HCT116 (cell line): Measurements from ENCODE around the gene ADGRG6. TPM values are rescaled to one million over a fixed set of nuclear protein-coding genes. Genes with fewer than 3 reads are reported as not detected.

Source experiments
- ATAC-seq: fragments of 200-7000 bp; cut with Tn5 transposase; 2 replicates; pipeline ENCODE4 v1.9.1; 2020; ENCODE audit warnings: mild to moderate bottlenecking, moderate library complexity
- BruUV-seq: library from RNA; stranded (reverse); fragments of 400-500 nt; replicated peaks from 2 replicates; lab custom pipeline; 2021; lab: Mats Ljungman, UMichigan
- CTCF ChIA-PET: fragments of 300-600 bp; sonication (Branson Sonifier 250); formaldehyde crosslinking; loops from one replicate; lab custom pipeline; 2021; ENCODE audit warnings: antibody characterized with exemption; lab: Charles Lee
- POLR2A ChIA-PET: fragments of 300-600, 350-600 bp; sonication (Branson Sonifier 250); formaldehyde crosslinking; loops from one replicate; lab custom pipeline; 2021; ENCODE audit warnings: antibody characterized with exemption; lab: Charles Lee
- RAD21 ChIA-PET, 2 experiments: fragments of 300-600 bp; sonication (Branson Sonifier 250); formaldehyde crosslinking; loops; one replicate each; lab custom pipeline; 2023; ENCODE audit warnings: low total read pairs in 2 of 2; ENCODE audit not compliant: uncharacterized antibody in 2 of 2, unreplicated experiment in 2 of 2, low non-redundant PET in 1 of 2; lab: Charles Lee
- DNase-seq: peaks from one replicate; pipeline ENCODE4 v3.0.0-alpha.2; 2010; ENCODE audit warnings: low read depth, low spot score
- H2AFZ ChIP-seq: fragments of 200-600 bp; shearing (Covaris generic), sonication (generic); 2 replicates; pipeline ENCODE4 v1.6.1; 2017; ENCODE audit warnings: low read depth, mixed run types, mixed read lengths, antibody characterized with exemption, low read length; ENCODE audit not compliant: poor library complexity, severe bottlenecking
- H3K27ac ChIP-seq: 2 replicates; pipeline ENCODE4 v1.5.1; 2012; ENCODE audit warnings: low read depth, low read length
- H3K27me3 ChIP-seq: fragments of 200-600 bp; sonication (generic); 2 replicates; pipeline ENCODE4 v1.6.1; 2016; ENCODE audit warnings: mixed run types, low read length, mixed read lengths; ENCODE audit not compliant: insufficient read depth
- H3K36me3 ChIP-seq, 2 experiments: fragments of 200-500 bp in 1 of 2; fragments of 200-600 bp in 1 of 2; sonication (Bioruptor generic) in 1 of 2; sonication (generic) in 1 of 2; 2 replicates each; pipeline versions ENCODE4 v1.5.1 to v1.6.1; 2014 to 2016; ENCODE audit warnings: low read length in 2 of 2, inconsistent platforms in 1 of 2, mixed read lengths in 1 of 2, mixed run types in 1 of 2; ENCODE audit not compliant: insufficient read depth in 2 of 2, control insufficient read depth in 1 of 2
- H3K4me1 ChIP-seq, 2 experiments: fragments of 200-600 bp in 1 of 2; sonication (generic) in 1 of 2; 2 replicates each; pipeline versions ENCODE4 v1.5.1 to v1.6.1; 2012 to 2017; ENCODE audit warnings: low read length in 2 of 2, inconsistent platforms in 1 of 2, mild to moderate bottlenecking in 1 of 2, mixed read lengths in 1 of 2, mixed run types in 1 of 2, moderate library complexity in 1 of 2; ENCODE audit not compliant: insufficient read depth in 2 of 2, control insufficient read depth in 1 of 2
- H3K4me2 ChIP-seq: fragments of 200-600 bp; sonication (generic); 2 replicates; pipeline ENCODE4 v1.6.1; 2017; ENCODE audit warnings: mixed run types, low read length, mixed read lengths
- H3K4me3 ChIP-seq, 2 experiments: fragments of 200-600 bp in 1 of 2; sonication (generic) in 1 of 2; replicated peaks in 1 of 2; 2 replicates each; pipeline ENCODE4 v1.5.1; 2011 to 2016; ENCODE audit warnings: low read length in 2 of 2, control low read depth in 1 of 2, low read depth in 1 of 2, mild to moderate bottlenecking in 1 of 2, mixed read lengths in 1 of 2, mixed run types in 1 of 2
- H3K79me2 ChIP-seq: fragments of 200-600 bp; sonication (generic); 2 replicates; pipeline ENCODE4 v1.6.1; 2017; ENCODE audit warnings: mild to moderate bottlenecking, mixed run types, low read length, moderate library complexity, mixed read lengths; ENCODE audit not compliant: insufficient read depth
- H3K9ac ChIP-seq: fragments of 200-600 bp; sonication (generic); 2 replicates; pipeline ENCODE4 v1.6.1; 2016; ENCODE audit warnings: low read length, mixed read lengths
- H3K9me2 ChIP-seq: fragments of 200-600 bp; sonication (generic), shearing (Covaris generic); 2 replicates; pipeline ENCODE4 v1.6.1; 2017; ENCODE audit warnings: mixed run types, mild to moderate bottlenecking, moderate library complexity; ENCODE audit not compliant: insufficient read depth
- H3K9me3 ChIP-seq, 2 experiments: fragments of 200-500 bp in 1 of 2; fragments of 200-600 bp in 1 of 2; sonication (Bioruptor generic) in 1 of 2; sonication (generic) in 1 of 2; 2 replicates each; pipeline ENCODE4 v1.6.1; 2014 to 2017; ENCODE audit warnings: low read length in 2 of 2, mixed read lengths in 2 of 2, inconsistent platforms in 1 of 2, low read depth in 1 of 2, mild to moderate bottlenecking in 1 of 2, mixed run types in 1 of 2, moderate library complexity in 1 of 2; ENCODE audit not compliant: control insufficient read depth in 1 of 2, insufficient read depth in 1 of 2
- H4K20me1 ChIP-seq: fragments of 200-600 bp; sonication (generic), shearing (Covaris generic); 2 replicates; pipeline ENCODE4 v1.6.1; 2017; ENCODE audit warnings: mixed run types, mild to moderate bottlenecking, moderate library complexity; ENCODE audit not compliant: insufficient read depth
- CBX3 ChIP-seq: IDR thresholded peaks from 2 replicates; pipeline ENCODE4 v1.6.1; 2012; ENCODE audit warnings: low read depth
- CEBPB ChIP-seq: IDR thresholded peaks from 2 replicates; pipeline ENCODE4 v1.6.1; 2012; ENCODE audit warnings: low read depth
- FOSL1 ChIP-seq: IDR thresholded peaks from 2 replicates; pipeline ENCODE4 v1.6.1; 2012; ENCODE audit warnings: low read depth
- JUND ChIP-seq: IDR thresholded peaks from 2 replicates; pipeline ENCODE4 v1.6.1; 2012
- POLR2A ChIP-seq: IDR thresholded peaks from 2 replicates; pipeline ENCODE4 v1.7.0; 2011; ENCODE audit warnings: borderline replicate concordance; ENCODE audit not compliant: insufficient read depth, insufficient read length; ENCODE audit errors: extremely low read depth
- REST ChIP-seq: IDR thresholded peaks from 2 replicates; pipeline ENCODE4 v1.6.1; 2012; ENCODE audit warnings: low read depth
- SIN3A ChIP-seq: IDR thresholded peaks from 2 replicates; pipeline ENCODE4 v1.6.1; 2012; ENCODE audit warnings: low read depth
- YY1 ChIP-seq: IDR thresholded peaks from 2 replicates; pipeline ENCODE4 v1.6.1; 2011; ENCODE audit warnings: low read length, low read depth, moderate library complexity, mild to moderate bottlenecking; ENCODE audit not compliant: insufficient replicate concordance; ENCODE audit errors: extremely low read depth
- intact Hi-C: fragments of 100-400 bp; cut with micrococcal nuclease; formaldehyde crosslinking; loops from 2 replicates; pipeline ENCODE4 v1.10.0; 2022
- total RNA-seq: library from RNA; stranded (reverse); gene quantifications from one replicate; pipeline ENCODE4 v1.2.1, GENCODE V29; 2021; ENCODE audit not compliant: unreplicated experiment
- TF ChIP-seq, protein P1 (sequence below): IDR thresholded peaks from 2 replicates; pipeline ENCODE4 v1.6.1; 2012

The ADGRG6 gene
- total RNA-seq, 1 experiment from 2014 or later: 67.9 TPM

GRCh38 chr6:142300758-142301650, 803 bp upstream of the ADGRG6 start:
- TF ChIP-seq POLR2A (no peak), CBX3 (no peak; the same call in 1 of the 2 replicates), JUND (peak; percentile 33; the same call in 1 of the 2 replicates), FOSL1 (no peak), REST (no peak), YY1 (no peak), CEBPB (no peak), SIN3A (peak; percentile 69)
- TF ChIP-seq, protein P1, sequence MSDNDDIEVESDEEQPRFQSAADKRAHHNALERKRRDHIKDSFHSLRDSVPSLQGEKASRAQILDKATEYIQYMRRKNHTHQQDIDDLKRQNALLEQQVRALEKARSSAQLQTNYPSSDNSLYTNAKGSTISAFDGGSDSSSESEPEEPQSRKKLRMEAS: peak; percentile 74
- TSS peak; percentile 75 for BruUV-seq
- ChIA-PET RAD21 (no interaction called here), POLR2A (interaction anchor here (1.5 kb wide), 1 partner anchor 14 kb away, joined by 3 read pairs; no protein-coding TSS in a partner anchor), CTCF (interaction anchor here (1.2 kb wide), 1 partner anchor 145 kb away, joined by 4 read pairs; no protein-coding TSS in a partner anchor)
- DNase-seq: peak; percentile 55
- Histone ChIP-seq H2AFZ (no peak overlapping the region), H3K9me3 (no peaks in the 10 kb centered on the region), H3K79me2 (peaks cover 42% of the 10 kb centered on the region), H3K27me3 (no peaks in the 10 kb centered on the region), H4K20me1 (no peaks in the 10 kb centered on the region), H3K36me3 (no peaks in the 10 kb centered on the region), H3K9me2 (no peaks in the 10 kb centered on the region), H3K4me1 (peaks cover 18 to 46% of the 10 kb centered on the region in 2 experiments), H3K4me2 (peak overlapping the region; percentile 90), H3K4me3 (peak overlapping the region; percentile 66 to 74), H3K9ac (peak overlapping the region; percentile 84), H3K27ac (peak overlapping the region; percentile 88)
- peak; percentile 40 for ATAC-seq
- intact Hi-C loops: no loop called here
